Activated naive CD4-positive, alpha-beta T cell treated with anti-CD3 and anti-CD28 coated beads, Interleukin-2, amount 50 U/mL, for 24 hours (primary cell): ENCODE results near the gene MACF1.
"Not testable (repeated sequence)": the region's sequence is repeated elsewhere in the genome, so short reads cannot be mapped to it uniquely, and the experiment has no call there.

Source experiments
- H3K27ac Mint-ChIP-seq: one replicate; pipeline ENCODE4 v1.8.0; 2021; ENCODE audit warnings: mild to moderate bottlenecking, mixed read lengths
- H3K27me3 Mint-ChIP-seq: one replicate; pipeline ENCODE4 v1.8.0; 2021; ENCODE audit warnings: mixed read lengths
- H3K36me3 Mint-ChIP-seq: one replicate; pipeline ENCODE4 v1.8.0; 2021; ENCODE audit warnings: mixed read lengths
- H3K4me1 Mint-ChIP-seq: one replicate; pipeline ENCODE4 v1.8.0; 2021; ENCODE audit warnings: mixed read lengths
- H3K4me3 Mint-ChIP-seq: one replicate; pipeline ENCODE4 v1.8.0; 2021; ENCODE audit warnings: mild to moderate bottlenecking, mixed read lengths
- H3K9me3 Mint-ChIP-seq: one replicate; pipeline ENCODE4 v1.8.0; 2021; ENCODE audit warnings: mixed read lengths

The MACF1 gene

DNA sequence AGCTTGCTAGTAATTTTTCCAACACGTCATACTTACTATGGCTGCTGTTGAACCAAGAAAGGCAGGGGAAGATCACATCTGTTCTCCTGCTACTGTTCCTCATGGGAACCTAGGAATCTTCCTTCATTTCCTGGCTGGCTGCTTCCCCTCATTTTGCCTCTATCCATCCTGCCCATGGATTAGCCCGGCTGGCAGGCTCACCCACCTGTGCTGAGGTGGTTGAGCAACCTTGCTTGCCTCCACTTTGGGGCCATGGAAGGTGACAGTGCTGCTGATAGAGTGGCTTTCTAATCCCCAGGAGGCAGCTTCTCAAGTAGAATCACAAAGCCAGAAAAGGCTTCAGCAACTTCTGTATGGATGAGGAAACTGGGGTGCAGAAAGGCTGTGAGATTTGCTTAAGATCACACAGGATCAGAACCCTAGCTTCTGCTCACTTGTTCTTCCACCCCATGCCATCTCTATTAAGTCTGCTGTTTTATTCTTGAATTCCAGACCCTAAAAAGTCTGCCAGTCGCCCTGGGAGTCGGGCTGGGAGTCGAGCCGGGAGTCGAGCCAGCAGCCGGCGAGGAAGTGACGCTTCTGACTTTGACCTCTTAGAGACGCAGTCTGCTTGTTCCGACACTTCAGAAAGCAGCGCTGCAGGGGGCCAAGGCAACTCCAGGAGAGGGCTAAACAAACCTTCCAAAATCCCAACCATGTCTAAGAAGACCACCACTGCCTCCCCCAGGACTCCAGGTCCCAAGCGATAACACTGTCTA, 280.7 kb downstream of the MACF1 start:
- H3K4me3 Mint-ChIP-seq = no peak overlapping the region
- peaks cover 8% of the 10 kb centered on the region for H3K36me3 Mint-ChIP-seq
- no peaks in the 10 kb centered on the region for H3K27me3 Mint-ChIP-seq
- H3K9me3 Mint-ChIP-seq = no peaks in the 10 kb centered on the region
- no peak overlapping the region for H3K27ac Mint-ChIP-seq
- H3K4me1 Mint-ChIP-seq = no peaks in the 10 kb centered on the region

DNA sequence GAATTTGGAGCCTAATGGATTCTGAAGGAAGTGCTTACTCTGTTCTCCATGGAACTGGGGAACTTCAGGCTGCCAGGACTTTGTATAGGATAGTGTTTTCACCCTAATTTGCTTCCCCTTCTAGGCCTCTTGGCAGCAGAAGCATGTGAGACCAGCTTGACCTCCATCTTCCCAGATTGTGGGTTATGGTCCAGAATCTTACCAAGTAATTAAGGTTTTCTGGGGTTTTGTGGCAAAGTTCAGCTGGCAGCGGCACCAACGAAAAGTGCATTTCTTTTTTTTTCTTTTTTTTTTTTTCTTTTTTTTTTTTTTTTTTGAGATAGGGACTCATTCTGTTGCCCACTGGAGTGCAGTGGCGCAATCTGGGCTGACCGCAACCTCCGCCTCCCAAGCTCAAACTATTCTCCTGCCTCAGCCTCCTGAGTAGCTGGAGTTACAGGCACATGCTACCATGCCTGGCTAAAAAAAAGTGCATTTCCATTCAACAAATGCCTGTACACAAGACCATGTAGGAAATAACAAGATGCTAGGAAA, 283.6 kb downstream of the MACF1 start:
- Mint-ChIP-seq H3K36me3 (peaks cover 2% of the 10 kb centered on the region), H3K4me3 (no peak overlapping the region), H3K9me3 (no peaks in the 10 kb centered on the region)

GRCh38 chr1:39488793-39489566, 284.5 kb downstream of the MACF1 start:
- peaks cover 4% of the 10 kb centered on the region for H3K4me1 Mint-ChIP-seq
- peak overlapping the region; percentile 71 for H3K27ac Mint-ChIP-seq
- H3K9me3 Mint-ChIP-seq = no peaks in the 10 kb centered on the region
- H3K27me3 Mint-ChIP-seq = peaks cover 12% of the 10 kb centered on the region
- H3K36me3 Mint-ChIP-seq = peaks cover 2% of the 10 kb centered on the region
- H3K4me3 Mint-ChIP-seq = no peak overlapping the region

More for the DNA sequence above, 283.6 kb downstream of the MACF1 start:
- no peak overlapping the region for H3K27ac Mint-ChIP-seq
- H3K27me3 Mint-ChIP-seq = peaks cover 5% of the 10 kb centered on the region
- peaks cover 4% of the 10 kb centered on the region for H3K4me1 Mint-ChIP-seq

DNA sequence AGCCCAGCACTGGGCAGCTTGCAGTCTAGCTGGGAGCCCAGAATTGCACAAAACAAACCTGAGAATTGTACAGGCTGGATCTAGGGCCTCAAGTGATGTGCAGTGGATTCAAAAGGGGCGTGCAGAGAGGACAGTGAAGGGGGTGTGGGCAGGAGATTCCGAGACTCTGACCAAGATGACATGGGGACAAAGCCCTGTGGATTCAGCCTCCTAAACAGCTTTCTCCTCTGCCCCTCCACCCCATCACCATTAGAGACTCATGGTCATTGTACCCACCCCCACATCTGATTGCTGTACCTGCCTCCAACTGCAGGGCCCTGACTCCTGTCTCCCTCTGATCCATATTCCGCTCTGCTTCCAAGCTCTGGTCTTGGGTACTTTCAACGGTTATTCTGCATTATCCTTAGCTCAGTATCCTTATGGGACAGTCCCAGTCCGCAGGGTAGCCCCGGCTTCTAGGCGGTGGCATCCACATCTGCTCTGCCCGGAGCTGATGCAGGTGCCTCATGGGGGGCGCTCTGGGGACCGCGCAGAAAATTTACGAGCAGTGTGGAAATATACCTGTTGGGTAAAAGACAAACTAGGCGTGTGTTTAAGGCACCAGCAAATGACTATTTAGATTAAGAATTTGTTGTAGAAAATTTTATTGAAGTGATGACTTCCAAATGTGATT, 285.2 kb downstream of the MACF1 start:
- Mint-ChIP-seq H3K9me3 (no peaks in the 10 kb centered on the region), H3K36me3 (peaks cover 2% of the 10 kb centered on the region), H3K4me1 (peaks cover 4% of the 10 kb centered on the region), H3K4me3 (no peak overlapping the region), H3K27me3 (peaks cover 14% of the 10 kb centered on the region), H3K27ac (no peak overlapping the region)

DNA sequence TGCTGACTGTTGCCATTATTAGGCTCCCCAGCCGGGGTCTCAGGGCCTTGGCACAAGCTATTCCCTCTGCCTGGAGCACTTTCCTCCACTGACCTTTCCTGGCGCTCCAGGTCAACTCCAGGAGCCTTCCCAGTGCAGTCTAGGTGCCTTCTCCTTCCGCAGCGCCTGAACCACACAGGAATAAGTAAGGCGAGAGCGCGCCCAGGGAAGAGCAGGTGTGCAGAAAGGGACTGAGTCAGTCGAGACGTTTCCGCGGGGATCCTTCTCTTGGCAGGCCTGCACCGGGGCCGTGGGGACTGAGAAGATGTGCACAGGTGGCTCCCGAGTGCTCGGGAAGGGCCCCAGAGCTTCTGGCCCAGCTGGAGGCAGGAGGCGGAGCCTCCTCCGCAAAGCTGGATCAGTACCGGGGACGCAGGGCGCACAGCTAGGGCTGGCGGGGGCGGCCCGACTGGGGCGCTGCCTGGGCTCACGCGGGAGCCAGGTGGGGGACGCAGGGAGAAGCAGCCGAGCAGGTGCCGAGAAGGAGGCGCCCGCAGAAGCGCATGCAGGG, 286.2 kb downstream of the MACF1 start:
- Mint-ChIP-seq H3K9me3 (no peaks in the 10 kb centered on the region), H3K4me1 (peaks cover 4% of the 10 kb centered on the region), H3K27ac (peak overlapping the region; percentile 41), H3K27me3 (peaks cover 14% of the 10 kb centered on the region), H3K36me3 (peaks cover under 1% of the 10 kb centered on the region), H3K4me3 (peak overlapping the region; percentile 72)

DNA sequence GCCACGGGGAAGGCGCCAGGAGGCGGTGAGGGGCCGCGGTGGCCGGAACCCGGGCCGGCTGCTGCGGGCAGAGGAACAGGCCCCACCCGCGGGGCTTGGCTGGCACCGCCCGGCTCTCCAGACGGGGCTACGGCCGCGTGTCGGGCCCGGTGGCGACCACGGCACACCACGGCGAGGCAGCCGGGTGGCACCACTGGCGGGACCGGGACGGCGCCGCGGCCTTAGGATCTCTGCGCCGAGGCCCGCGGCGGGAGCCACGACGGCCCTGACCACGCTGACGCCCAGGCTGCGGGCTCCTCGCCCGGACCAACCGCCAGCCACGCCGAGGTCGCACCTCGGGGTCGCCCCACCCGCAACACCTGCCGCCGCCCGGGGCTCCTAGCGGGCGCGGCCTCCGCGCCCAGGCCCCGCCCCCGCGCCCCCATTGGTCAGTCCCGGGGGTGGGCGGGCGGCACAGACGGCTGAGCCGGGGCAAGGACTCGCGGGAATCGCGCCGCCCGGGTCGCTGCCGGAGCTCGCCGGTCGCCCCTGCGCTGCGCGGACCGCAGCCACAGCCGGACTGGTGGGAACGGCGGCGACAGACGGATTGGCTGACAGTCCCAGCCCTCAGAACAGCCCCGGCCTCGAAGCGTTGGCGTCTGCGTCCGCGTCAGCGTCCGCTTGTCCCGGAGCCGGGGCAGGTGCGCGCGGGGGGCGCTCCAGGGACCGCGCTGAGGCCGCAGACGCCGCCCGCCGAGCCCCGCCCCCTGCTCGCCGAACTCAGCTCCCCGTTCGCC, 286.8 kb downstream of the MACF1 start, which contains the start of gene BMP8A:
Gene BMP8A, plus strand, starts transcription at position 491 of the 776 bp plus-strand sequence. CDS start 356 bp downstream, outside the sequence.
- H3K4me3 Mint-ChIP-seq = peak within 1 kb of the TSS; percentile 72
- H3K27ac Mint-ChIP-seq = peak within 1 kb of the TSS; percentile 41
- peaks cover 4% of the 10 kb centered on the region for H3K4me1 Mint-ChIP-seq
- H3K9me3 Mint-ChIP-seq = no peaks in the 10 kb centered on the region
- H3K27me3 Mint-ChIP-seq = peaks cover 14% of the 10 kb centered on the region
- H3K36me3 Mint-ChIP-seq = no peaks in the 10 kb centered on the region

GRCh38 chr1:39492118-39493042, 287.9 kb downstream of the MACF1 start:
- not testable (repeated sequence) for H3K4me1 Mint-ChIP-seq, H3K9me3 Mint-ChIP-seq, H3K36me3 Mint-ChIP-seq, H3K27ac Mint-ChIP-seq
- Mint-ChIP-seq H3K27me3 (peaks cover 14% of the 10 kb centered on the region), H3K4me3 (peak overlapping the region; percentile 61)

DNA sequence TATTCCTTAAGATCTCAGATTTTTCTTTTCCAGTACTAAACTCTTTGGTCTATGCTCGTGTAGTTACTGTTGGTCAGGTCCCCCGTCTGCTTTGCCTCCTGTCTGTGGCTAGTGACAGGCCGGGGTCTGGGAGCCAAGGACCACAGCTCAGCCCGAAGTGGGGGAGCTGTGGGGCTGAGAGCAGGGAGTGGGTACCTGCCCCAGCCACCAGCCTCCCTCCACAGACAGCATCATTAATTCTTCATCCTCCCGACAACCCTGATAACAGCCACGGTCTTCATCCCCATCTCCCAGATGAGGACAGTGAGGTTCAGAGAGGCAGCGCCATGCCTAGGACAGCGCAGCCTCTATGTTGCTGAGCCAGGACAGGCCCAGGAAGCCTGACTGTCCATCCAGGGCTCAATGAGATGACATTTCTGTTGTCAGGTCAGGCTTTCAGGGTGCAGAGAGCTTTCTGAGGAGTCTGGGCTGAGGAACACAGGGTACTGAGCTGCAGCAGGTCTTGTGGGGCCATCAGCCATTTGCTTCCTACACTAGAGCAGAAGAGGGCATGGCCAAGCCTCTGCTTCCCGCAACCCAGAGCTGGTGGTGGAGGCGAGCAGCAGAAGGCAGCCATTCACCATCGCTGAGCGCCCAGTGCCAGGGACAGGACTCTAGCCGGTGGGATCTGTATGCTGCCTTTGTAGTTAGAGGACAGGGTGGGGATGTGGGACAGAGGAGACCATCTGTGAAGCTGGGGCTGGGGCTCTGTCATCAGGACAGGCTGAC, 288.7 kb downstream of the MACF1 start:
- not testable (repeated sequence) for H3K9me3 Mint-ChIP-seq, H3K36me3 Mint-ChIP-seq, H3K4me1 Mint-ChIP-seq
- H3K4me3 Mint-ChIP-seq = peak overlapping the region; percentile 61
- H3K27me3 Mint-ChIP-seq = peaks cover 14% of the 10 kb centered on the region
- H3K27ac Mint-ChIP-seq = peak overlapping the region; percentile 23

DNA sequence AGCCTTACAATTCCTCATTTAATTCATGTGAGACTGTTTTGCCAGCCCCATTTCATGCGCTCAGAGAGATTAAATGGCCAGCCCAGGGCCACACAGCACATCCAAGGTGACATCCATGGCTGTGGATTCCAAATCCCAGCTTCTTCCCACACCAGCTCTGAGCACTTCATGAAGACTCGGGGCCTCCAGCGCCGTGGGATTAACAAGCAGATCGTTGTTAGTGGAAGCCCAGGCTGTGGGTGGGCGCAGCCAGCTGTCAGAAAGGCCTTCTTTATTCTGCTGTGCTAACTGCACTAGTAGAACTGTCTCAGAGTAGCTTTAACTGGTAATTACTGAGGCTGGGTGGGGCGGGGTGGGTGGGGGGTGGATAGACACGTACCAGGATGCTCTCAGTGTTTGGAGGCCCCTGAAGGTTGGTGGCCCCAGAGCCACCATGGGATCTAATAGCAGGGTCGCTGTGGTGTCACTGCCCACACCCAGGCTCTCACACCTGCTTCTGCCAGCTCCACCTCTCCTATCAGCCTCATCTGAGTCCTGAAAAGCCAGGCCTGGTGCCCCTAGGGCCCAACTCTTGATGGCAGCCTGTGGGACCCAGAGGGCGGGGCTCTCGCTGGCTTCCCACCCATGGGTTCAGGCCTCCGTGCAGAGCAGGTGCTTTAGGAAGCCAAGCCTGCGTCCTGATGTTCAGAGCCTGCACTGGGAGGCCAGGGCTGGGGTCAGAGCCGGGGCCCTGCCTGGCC, 290.3 kb downstream of the MACF1 start:
- no peak overlapping the region for H3K4me3 Mint-ChIP-seq
- no peaks in the 10 kb centered on the region for H3K36me3 Mint-ChIP-seq
- H3K27ac Mint-ChIP-seq = no peak overlapping the region
- H3K27me3 Mint-ChIP-seq = peaks cover 14% of the 10 kb centered on the region
- H3K4me1 Mint-ChIP-seq = peaks cover 4% of the 10 kb centered on the region
- no peaks in the 10 kb centered on the region for H3K9me3 Mint-ChIP-seq

DNA sequence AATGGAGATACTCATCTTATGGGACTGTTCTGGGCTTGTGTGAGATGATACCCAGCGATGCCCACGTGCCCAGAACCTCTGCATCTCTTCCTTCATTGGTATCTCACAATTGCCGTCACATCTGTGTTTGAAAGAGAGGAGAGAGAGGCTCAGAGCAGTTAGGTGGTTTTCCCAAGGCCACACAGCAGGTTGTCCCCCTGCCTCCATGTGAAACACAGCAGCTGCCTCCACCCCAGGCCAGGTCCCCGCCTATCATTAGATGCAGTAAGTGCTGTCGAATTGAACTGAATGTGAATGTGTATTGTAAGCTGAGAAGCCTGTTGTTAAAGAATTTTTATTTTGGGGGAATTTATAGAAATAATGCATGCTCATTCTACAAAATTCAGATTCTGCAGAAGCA, 292.0 kb downstream of the MACF1 start:
- not testable (repeated sequence) for H3K4me3 Mint-ChIP-seq, H3K27ac Mint-ChIP-seq, H3K4me1 Mint-ChIP-seq, H3K9me3 Mint-ChIP-seq, H3K36me3 Mint-ChIP-seq
- peaks cover 12% of the 10 kb centered on the region for H3K27me3 Mint-ChIP-seq

GRCh38 chr1:39497585-39497984, 293.1 kb downstream of the MACF1 start:
- Mint-ChIP-seq H3K9me3 (no peaks in the 10 kb centered on the region), H3K4me3 (no peak overlapping the region), H3K36me3 (no peaks in the 10 kb centered on the region), H3K27ac (no peak overlapping the region), H3K27me3 (peaks cover 11% of the 10 kb centered on the region), H3K4me1 (no peaks in the 10 kb centered on the region)

DNA sequence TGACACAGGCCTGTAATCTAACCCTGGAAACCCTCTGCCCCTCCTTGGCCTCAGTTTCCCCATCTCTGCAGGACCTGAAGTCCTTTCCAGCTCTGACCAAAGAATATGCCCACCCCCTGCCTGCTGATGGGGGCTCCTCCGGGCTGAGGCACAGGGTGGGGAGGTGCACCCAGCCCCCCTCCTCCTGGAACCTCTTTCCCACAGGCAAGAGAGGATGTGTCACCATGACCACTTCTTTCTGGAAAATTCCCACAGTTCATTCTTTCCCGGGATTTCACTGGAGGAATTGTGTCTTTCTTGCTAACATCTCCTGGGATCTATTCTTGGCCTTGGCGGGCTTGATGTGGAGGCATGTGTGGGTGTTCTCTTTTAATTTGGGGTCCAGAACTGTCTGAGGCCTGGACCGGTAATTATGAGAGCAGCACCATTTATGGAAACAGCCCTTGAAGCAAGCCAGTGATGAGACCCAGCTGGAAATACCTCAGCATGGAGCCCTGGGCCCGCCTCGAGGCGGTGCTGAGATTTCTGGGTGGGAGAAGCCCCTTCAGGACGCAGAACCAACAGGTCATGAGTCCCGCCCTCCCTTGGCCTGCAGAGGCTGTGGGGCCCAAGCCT, 293.7 kb downstream of the MACF1 start:
- H3K4me1 Mint-ChIP-seq, H3K4me3 Mint-ChIP-seq, H3K27ac Mint-ChIP-seq, H3K36me3 Mint-ChIP-seq, H3K27me3 Mint-ChIP-seq, H3K9me3 Mint-ChIP-seq: not testable (repeated sequence)

DNA sequence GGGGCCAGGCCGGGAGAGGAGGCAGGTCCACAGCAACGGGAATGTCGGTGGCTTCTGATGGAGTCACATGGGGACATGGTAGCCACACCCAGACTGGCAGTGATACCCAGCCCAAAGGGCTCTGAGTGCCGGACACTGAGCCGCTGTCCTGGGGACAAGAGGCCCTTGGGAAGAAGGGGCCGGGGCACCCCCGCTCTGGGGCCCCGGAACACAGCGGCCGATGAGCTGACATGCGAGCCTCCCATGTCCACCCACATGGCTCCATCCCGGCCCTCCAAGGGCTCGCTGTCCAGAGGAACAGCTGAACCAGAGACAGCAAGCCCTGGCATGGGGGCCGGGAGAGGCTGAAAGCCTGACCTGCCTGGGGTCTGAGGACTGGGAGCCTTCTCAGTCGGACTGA, 294.3 kb downstream of the MACF1 start:
- H3K4me3 Mint-ChIP-seq, H3K4me1 Mint-ChIP-seq, H3K36me3 Mint-ChIP-seq, H3K9me3 Mint-ChIP-seq, H3K27me3 Mint-ChIP-seq, H3K27ac Mint-ChIP-seq: not testable (repeated sequence)
